OCI-LY1 (cell line): ENCODE results near the gene PLEKHB2.
"Not testable (repeated sequence)": the region's sequence is repeated elsewhere in the genome, so short reads cannot be mapped to it uniquely, and the experiment has no call there.

Experiments used
- EZH2 ChIP-seq: fragments of 200-600 bp; sonication (generic), shearing (Covaris generic); IDR thresholded peaks from 2 replicates; pipeline ENCODE4 v1.8.0; 2017; ENCODE audit warnings: borderline replicate concordance, mixed run types, mild to moderate bottlenecking, antibody characterized with exemption, low read length, moderate library complexity, mixed read lengths
- TF ChIP-seq, protein P1 (sequence below): fragments of 200-600 bp; sonication (generic), shearing (Covaris generic); IDR thresholded peaks from 2 replicates; pipeline ENCODE4 v1.5.1; 2017; ENCODE audit warnings: mild to moderate bottlenecking, antibody characterized with exemption, low read length, moderate library complexity, mixed read lengths

DNA sequence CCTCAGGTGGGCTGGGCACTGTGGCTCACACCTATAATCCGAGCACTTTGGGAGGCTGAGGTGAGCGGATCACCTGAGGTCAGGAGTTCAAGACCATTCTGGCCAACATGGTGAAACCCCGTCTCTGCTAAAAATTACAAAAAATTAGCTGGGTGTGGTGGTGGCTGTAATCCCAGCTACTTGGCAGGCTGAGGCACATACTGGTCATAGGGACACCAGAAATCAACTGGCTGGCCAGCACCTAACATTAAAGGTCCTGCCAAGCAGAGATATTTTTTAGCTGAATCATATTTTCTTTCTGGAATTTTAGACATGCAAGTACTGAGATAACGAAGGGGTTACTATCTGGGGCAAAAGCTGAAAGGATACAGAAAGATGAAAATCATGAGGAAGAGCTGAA lies 76.3 kb downstream of the PLEKHB2 start:
- not testable (repeated sequence) for TF ChIP-seq EZH2
- TF ChIP-seq, protein P1, sequence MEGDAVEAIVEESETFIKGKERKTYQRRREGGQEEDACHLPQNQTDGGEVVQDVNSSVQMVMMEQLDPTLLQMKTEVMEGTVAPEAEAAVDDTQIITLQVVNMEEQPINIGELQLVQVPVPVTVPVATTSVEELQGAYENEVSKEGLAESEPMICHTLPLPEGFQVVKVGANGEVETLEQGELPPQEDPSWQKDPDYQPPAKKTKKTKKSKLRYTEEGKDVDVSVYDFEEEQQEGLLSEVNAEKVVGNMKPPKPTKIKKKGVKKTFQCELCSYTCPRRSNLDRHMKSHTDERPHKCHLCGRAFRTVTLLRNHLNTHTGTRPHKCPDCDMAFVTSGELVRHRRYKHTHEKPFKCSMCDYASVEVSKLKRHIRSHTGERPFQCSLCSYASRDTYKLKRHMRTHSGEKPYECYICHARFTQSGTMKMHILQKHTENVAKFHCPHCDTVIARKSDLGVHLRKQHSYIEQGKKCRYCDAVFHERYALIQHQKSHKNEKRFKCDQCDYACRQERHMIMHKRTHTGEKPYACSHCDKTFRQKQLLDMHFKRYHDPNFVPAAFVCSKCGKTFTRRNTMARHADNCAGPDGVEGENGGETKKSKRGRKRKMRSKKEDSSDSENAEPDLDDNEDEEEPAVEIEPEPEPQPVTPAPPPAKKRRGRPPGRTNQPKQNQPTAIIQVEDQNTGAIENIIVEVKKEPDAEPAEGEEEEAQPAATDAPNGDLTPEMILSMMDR, result not testable (repeated sequence)
